Esophagus (tissue), 2 donors: ENCODE results near the gene ETFDH. TPM values are rescaled to one million over a fixed set of nuclear protein-coding genes. Genes with fewer than 3 reads are reported as not detected.
A peak's percentile ranks its signal among the peaks of the same experiment; 100 is the strongest.

ENCODE experiments used
- H3K27ac ChIP-seq, 2 donors: one replicate each; pipeline ENCODE4 v1.5.1; 2013; ENCODE audit warnings: low read depth in 2 of 2, mild to moderate bottlenecking in 2 of 2, inconsistent platforms in 1 of 2, low read length in 1 of 2, moderate library complexity in 1 of 2
- H3K27me3 ChIP-seq, 2 donors: one replicate each; pipeline ENCODE4 v1.6.1; 2013; ENCODE audit warnings: low read length in 2 of 2, control low read depth in 1 of 2, mild to moderate bottlenecking in 1 of 2; ENCODE audit not compliant: insufficient read depth in 2 of 2, control insufficient read depth in 1 of 2
- H3K36me3 ChIP-seq, 2 donors: one replicate each; pipeline ENCODE4 v1.6.1; 2013; ENCODE audit warnings: low read length in 1 of 2; ENCODE audit not compliant: control insufficient read depth in 2 of 2, insufficient read depth in 2 of 2
- H3K4me1 ChIP-seq, 2 donors: one replicate each; pipeline ENCODE4 v1.6.1; 2013; ENCODE audit warnings: low read length in 1 of 2; ENCODE audit not compliant: control insufficient read depth in 2 of 2, insufficient read depth in 2 of 2
- H3K4me3 ChIP-seq, 2 donors: one replicate each; pipeline ENCODE4 v1.5.1; 2013; ENCODE audit warnings: low read length in 2 of 2, mild to moderate bottlenecking in 2 of 2, low read depth in 1 of 2, moderate library complexity in 1 of 2
- H3K9me3 ChIP-seq, 2 donors: one replicate each; pipeline ENCODE4 v1.6.1; 2013; ENCODE audit warnings: mild to moderate bottlenecking in 2 of 2, low read depth in 1 of 2, low read length in 1 of 2, moderate library complexity in 1 of 2; ENCODE audit not compliant: control insufficient read depth in 2 of 2, insufficient read depth in 1 of 2
- WGBS, 2 donors: extraction: QIAGEN DNeasy Blood & Tissue Kit; methylation state at CpG; one replicate each; pipeline ENCODE4 v1.1.7; 2013; 5-methylcytosine and 5-hydroxymethylcytosine counted together
- polyA plus RNA-seq, 2 donors: library from polyadenylated mRNA; stranded (reverse); fragments of 200-250 nt; gene quantifications; one replicate each; pipeline ENCODE4 v1.2.3, GENCODE V29; 2013
- donor health status: healthy with polysubstance abuse.
- donor health status: Bipolar disorder and iron deficiency.

The ETFDH gene
- polyA plus RNA-seq, 2 donors: 23.7 to 30.6 TPM

DNA sequence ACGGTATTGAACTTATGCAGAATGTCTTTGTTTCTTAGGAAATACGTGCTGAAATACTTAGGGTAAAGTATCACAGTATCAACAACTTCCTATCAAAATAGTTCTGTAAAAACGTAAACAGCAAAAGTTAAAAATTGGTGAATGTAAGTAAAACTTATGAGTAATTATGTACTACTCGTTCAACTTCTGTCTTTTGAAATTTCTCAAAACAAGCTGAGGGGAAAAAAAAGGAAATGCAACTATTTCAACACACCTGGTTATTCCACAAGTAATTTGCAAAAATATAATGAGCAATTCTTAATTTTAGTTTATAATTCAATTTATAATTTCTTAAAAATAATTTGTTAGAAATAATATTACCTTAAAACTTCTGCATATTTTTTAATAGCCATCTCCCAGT lies 42.8 kb downstream of the ETFDH start:
- Histone ChIP-seq H3K9me3 (no peaks in the 10 kb centered on the region), H3K36me3 (peaks cover 0 to 5% of the 10 kb centered on the region in 2 donors), H3K4me1 (no peaks in the 10 kb centered on the region), H3K27me3 (no peaks in the 10 kb centered on the region), H3K27ac (no peak overlapping the region), H3K4me3 (no peak overlapping the region)
- WGBS, 2 donors: 90 to 92% methylated on average over 4 of the region's 4 CpGs

DNA sequence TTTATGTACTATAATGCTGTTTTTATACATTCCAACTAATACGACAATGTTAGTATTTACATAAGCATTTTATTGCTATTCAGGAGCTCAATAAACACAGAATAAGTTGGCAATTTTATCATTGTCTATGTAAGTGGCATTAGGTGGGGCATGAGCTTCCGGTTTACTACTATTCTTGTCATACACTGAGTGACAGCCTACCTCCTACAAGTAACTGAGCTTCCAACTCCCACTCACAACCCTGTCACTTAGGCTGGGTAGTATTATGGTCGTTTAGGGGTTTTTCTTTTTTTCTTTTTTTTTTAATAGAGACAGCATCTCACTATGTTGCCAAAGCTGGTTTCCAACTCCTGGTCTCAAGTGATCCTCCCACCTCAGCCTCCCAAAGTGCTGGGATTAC lies 43.7 kb downstream of the ETFDH start:
- 60 to 70% methylated on average over 3 of the region's 3 CpGs for WGBS, 2 donors
- Histone ChIP-seq H3K36me3 (peaks cover 0 to 5% of the 10 kb centered on the region in 2 donors), H3K27ac (no peak overlapping the region), H3K9me3 (no peaks in the 10 kb centered on the region), H3K4me3 (no peak overlapping the region), H3K4me1 (no peaks in the 10 kb centered on the region), H3K27me3 (no peaks in the 10 kb centered on the region)

DNA sequence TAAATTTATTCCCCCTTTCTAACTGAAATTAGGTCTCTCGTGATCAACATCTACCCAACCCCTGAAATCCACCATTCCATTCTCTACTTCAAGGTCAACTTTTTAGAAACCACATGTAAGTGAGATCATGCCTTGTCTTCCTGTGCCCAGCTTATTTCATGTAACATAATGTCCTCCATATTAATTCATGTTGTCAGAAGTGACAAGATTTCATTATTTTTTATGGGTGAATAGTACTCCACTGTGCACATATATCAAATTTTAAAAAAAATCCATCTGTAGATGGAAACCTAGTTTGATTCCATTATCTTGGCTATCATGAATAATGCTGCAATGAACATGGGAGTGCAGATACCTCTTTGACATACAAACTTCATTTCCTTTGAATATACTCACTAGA lies 49.6 kb downstream of the ETFDH start:
- no peak overlapping the region for H3K27ac ChIP-seq

DNA sequence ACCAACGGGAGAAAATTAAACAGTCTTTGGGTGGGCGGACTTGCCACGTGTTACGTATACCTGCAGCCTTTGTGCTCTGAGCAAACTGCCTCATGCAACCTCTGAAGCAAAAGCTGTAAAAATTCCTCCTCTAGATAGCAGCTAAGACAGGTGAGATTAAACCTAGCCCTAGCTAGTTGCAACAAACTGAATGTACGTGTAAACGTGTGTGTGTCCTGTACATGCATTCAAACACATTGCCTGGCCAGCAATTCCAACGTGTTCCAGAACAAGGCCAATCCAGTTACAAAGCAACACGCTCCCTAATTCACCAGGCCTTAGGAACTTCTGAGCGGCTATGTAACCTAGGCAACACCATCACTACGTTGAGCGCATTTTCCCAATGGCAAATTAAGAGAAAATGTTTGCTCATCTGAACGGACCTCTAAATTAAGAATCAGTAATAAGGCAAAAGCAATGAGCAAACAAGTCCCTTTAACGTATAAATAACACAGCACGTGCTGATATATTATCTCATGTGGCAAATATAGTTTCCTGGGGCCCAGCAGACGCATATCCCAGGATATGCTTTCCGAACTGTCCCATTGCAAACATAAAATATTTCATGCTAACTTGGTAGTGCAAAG lies 50.3 kb downstream of the ETFDH start:
- Histone ChIP-seq H3K4me3 (peak overlapping the region; percentile 81 to 93), H3K9me3 (no peaks in the 10 kb centered on the region), H3K4me1 (no peaks in the 10 kb centered on the region), H3K36me3 (peaks cover 4 to 5% of the 10 kb centered on the region in 2 donors), H3K27me3 (no peaks in the 10 kb centered on the region), H3K27ac (peak overlapping the region; percentile 78 to 92)
- WGBS, 2 donors: 9 to 10% methylated on average over 16 of the region's 16 CpGs

More for the DNA sequence above, 49.6 kb downstream of the ETFDH start:
- Histone ChIP-seq H3K36me3 (peaks cover 4 to 5% of the 10 kb centered on the region in 2 donors), H3K9me3 (no peaks in the 10 kb centered on the region), H3K27me3 (no peaks in the 10 kb centered on the region), H3K4me1 (no peaks in the 10 kb centered on the region), H3K4me3 (no peak overlapping the region)
- WGBS, 2 donors: 100% methylated on average over 1 of the region's 1 CpG

DNA sequence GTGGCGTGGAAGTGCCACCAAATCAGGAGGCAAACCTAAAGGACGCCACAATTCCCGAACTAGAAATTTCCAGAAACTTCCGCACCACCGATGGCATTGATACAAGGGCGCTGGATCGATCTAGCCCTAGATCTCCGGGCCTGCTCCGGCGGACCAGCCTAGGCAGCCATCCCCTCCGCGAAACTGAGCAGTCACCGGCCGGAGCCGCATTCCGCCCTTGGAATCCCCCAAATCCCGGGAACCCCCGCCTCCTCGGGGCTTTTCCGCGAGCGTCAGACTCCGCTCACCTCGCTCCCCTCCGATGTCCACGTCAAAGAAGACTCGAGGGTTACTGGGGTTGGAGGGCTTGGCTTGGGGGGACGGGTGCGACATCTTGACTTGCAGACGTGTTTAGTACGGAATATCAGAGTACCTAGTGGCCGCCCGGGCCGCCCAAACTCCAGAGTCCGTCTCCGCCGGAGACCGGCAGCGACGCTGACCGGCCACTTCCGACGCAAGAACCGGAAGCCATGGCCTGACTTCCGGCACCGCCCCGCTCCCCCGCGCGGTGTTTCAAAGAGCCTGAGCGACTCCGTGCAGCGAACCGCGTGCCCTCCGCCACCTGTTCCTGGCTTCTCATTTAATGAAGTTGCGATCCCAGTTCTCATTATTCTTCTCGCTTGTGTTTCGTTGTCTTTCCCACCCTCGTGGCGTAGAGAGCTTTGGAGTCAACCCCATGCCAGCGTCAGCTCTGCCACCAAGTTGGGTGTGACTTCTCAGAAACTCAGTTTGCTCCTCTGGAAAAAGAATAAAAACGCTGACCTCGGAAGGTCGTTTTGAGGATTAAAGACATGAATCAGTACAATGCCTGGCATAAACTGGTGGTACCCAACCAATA lies 51.1 kb downstream of the ETFDH start, which contains the start of gene PPID:
Gene PPID, minus strand, starts transcription at position 480 of the 877 bp plus-strand sequence. Its CDS starts 108 bp downstream, at position 372.
- Histone ChIP-seq H3K27ac (peak within 1 kb of the TSS; percentile 78 to 92), H3K4me1 (no peaks in the 10 kb centered on the region), H3K4me3 (peak within 1 kb of the TSS; percentile 81 to 93), H3K36me3 (peaks cover 0 to 4% of the 10 kb centered on the region in 2 donors), H3K9me3 (no peaks in the 10 kb centered on the region), H3K27me3 (no peaks in the 10 kb centered on the region)
- 0% methylated on average over 65 of the region's 65 CpGs for WGBS, 2 donors

DNA sequence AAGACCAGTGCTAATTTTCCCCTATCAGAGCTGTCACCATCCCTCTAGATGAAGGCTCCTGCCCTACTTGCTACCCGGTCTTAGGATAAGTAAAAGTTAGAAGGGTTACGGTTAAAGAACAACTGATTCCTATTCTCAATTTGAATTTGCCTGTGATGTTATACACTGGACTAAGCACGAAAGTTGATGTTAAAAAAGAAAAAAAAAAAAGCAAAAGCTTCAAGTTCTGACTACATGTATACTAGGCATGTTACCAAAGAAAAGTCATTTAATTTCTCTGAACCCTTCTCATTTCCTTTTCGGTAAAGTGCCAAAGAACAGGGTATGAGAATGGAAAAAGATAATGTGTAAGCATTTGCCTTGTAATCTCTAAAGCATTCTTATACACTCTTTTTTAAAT lies 52.5 kb downstream of the ETFDH start:
- H3K4me3 ChIP-seq: no peak overlapping the region
- no peaks in the 10 kb centered on the region for H3K4me1 ChIP-seq
- no peak overlapping the region for H3K27ac ChIP-seq
- peaks cover 0 to 4% of the 10 kb centered on the region in 2 donors for H3K36me3 ChIP-seq
- WGBS, 2 donors: 79 to 85% methylated on average over 4 of the region's 4 CpGs
- H3K27me3 ChIP-seq: no peaks in the 10 kb centered on the region
- H3K9me3 ChIP-seq: no peaks in the 10 kb centered on the region

DNA sequence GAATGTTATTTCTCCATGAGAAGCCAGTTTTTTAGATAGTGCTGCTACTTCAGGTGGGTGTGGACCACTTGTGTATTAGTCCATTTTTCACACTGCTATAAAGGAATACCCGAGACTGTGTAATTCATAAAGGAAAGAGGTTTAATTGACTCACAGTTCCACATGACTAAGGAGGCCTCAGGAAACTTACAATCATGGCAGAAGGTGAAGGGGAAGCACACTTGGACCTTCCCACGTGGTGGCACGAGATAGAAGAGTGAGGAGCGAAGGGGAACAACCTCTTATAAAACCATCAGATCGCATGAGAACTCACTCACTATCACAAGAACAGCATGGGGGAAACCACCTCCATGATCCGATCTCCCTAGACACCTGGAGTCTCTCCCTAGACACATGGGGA lies 54.5 kb downstream of the ETFDH start:
- Histone ChIP-seq H3K27me3 (no peaks in the 10 kb centered on the region), H3K4me1 (no peaks in the 10 kb centered on the region), H3K9me3 (no peaks in the 10 kb centered on the region), H3K4me3 (no peak overlapping the region), H3K27ac (no peak overlapping the region), H3K36me3 (no peaks in the 10 kb centered on the region)
- 79 to 80% methylated on average over 6 of the region's 6 CpGs for WGBS, 2 donors

DNA sequence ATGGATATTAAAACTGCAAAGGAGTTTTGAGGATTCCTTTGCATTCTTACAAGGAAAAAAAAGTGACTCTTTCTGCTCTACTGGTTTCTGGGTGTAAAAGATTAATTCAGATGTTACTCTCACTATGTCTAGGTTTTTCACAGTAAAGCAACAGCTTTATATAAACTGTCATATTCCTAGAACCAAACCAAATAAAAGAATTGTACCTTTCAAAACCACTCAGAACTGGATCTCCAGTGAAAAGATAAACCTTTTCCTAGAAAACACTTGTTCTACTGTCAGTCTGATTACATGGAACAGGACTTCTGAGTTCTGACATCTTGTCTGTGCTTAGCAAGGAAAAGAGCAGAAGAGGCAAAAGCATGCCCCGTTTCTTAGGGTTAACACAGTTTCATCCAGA lies 56.1 kb downstream of the ETFDH start:
- Histone ChIP-seq H3K27ac (no peak overlapping the region), H3K9me3 (no peaks in the 10 kb centered on the region), H3K27me3 (no peaks in the 10 kb centered on the region), H3K4me1 (no peaks in the 10 kb centered on the region), H3K4me3 (no peak overlapping the region), H3K36me3 (no peaks in the 10 kb centered on the region)
- 52 to 71% methylated on average over 1 of the region's 1 CpG for WGBS, 2 donors

DNA sequence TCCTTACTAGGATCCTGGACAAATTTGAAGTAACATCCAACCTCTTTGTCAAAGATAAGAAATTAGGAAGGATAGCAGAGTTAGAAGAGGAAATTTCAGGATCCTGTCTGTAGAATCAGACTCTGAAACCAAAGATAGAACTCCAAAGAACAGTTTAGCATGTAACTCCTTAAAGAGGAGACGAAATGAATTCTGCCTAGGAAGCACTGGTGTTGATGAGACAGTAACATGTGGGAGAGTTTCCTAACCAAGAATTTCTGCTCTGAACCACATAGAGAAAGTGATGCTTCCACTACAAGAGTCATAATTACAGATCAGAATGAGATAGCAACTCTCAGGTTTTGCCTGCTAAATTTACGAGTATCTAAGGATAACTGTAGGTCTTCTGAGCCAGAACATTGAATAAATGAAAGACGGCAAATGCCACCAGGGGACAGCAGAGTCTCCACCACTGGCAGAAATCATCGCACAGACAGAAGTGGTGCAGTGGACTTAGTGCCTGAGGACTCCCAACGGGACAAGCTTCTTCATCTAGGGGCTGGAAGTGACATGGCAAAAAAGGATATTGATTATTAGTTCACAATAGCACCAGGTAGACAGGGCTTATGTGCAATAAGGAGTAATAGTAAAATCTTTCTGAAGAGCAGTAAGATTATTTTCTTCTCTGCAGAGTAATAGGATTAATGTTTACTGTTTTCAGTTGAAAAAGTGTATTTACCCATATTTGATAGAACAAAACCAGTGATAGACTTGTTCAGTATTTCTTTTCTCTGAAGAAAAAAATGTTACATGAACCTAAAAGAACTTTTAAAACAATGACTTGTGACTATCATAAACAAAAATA lies 57.8 kb downstream of the ETFDH start:
- Histone ChIP-seq H3K9me3 (no peaks in the 10 kb centered on the region), H3K36me3 (no peaks in the 10 kb centered on the region), H3K27me3 (no peaks in the 10 kb centered on the region), H3K4me3 (no peak overlapping the region), H3K4me1 (no peaks in the 10 kb centered on the region), H3K27ac (no peak overlapping the region)
- WGBS, 2 donors: 16 to 18% methylated on average over 5 of the region's 5 CpGs
